ENCODE data around the gene VIPR2.
"Not testable (repeated sequence)": the region's sequence is repeated elsewhere in the genome, so short reads cannot be mapped to it uniquely, and the experiment has no call there.

The VIPR2 gene

GRCh38 chr7:159144758-159145489 is at the start of gene VIPR2:
Gene VIPR2, minus strand, starts transcription at chr7:159144867. Its CDS starts 96 bp downstream, at chr7:159144771.
- no peak for DNase-seq

GRCh38 chr7:159193543-159194090 is 49.0 kb upstream of the VIPR2 start:
- DNase-seq: no peak

DNA sequence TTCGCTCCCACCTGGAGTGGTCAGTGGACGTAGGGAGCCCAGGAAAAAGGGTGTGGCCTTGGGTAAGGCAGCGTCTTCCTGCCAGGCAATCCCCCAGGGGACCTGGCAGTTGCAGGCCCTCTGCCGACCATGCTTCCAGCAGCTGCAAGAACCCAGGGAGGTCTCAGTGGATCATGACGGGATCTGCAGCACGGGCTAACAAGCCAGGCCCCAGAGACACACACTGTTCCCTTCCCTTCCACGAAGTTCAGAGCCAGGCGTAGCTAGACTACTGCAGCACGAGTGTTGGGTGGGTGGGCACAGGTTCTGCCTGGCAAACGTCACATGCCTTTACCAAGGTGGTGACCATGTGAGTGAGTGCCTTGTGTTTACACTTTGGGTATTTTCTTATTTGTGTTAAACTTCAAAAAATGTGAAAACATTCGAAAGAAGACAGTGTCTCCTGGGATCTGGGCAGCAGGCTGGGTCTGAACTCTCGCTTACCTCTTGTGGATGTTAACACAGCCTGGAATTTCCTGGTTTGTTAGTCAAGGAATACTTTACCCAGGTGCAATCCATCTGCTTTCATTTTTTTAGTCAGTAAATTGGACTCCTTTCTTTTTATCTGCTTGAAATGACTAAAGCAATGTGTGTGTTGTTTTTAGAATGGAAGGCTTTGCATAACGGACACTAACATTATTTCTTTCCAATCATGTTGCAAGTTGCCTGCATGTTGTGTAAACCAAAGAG is 48.2 kb upstream of the VIPR2 start:
- DNase-seq: no peak

DNA sequence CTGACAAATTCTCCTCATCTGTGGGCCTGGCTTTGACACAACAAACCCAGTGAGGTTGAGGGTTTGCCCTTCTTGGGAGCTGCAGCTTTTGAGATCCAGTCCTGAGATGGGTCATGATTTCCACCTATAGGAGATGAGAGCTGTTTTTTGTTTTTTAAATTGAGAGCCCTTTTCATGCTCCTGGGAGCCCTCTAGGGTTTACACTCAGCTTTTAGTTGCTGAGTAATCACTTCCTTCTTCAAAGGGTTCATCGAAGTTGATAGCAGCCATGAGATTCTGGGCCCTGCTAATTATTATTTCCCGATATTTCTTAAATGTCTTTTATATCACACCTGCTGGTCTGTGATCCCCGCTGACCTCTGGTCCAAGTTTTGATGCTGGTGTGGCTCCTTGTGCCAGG is 47.3 kb upstream of the VIPR2 start:
- no peak for DNase-seq

GRCh38 chr7:159191236-159191635 is 46.6 kb upstream of the VIPR2 start:
- no peak for DNase-seq

- no peak for DNase-seq
Observed at GRCh38 chr7:159188011-159188410, 43.3 kb upstream of the VIPR2 start.

- DNase-seq: no peak
Observed at GRCh38 chr7:159179241-159179640, 34.6 kb upstream of the VIPR2 start.

- DNase-seq: no peak
Observed at GRCh38 chr7:159177284-159177953, 32.8 kb upstream of the VIPR2 start.

DNA sequence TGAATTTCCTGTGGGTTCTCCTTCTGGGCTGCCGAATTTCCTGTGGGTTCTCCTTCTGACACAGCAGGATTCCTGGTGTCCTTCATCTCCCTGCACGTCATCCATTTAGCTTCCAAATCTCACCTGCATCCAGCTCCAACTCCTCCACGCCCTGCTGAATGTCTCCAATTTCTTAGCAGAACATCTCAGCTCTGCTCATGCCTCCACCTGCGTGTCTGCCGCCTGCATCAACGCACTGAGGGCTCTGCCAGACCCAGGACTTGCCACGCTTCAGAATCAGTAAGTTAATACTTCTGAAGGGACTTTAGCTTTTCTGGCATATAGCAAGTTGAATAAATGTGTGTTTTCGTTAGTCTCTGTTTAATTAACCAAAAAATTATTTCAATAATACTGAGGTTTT is 31.1 kb upstream of the VIPR2 start:
- no peak for DNase-seq

DNA sequence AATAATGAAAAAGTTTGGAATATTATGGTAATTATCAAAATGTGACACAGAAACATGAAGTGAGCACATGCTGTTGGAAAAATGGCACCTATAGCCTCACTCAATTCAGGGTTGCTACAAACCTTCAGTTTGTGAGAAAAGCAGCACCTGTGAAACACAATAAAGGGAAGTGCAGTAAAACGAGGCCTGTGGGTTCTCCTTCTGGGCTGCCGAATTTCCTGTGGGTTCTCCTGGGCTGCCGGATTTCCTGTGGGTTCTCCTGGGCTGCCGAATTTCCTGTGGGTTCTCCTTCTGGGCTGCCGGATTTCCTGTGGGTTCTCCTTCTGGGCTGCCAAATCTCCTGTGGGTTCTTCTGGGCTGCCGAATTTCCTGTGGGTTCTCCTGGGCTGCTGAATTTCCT is 30.4 kb upstream of the VIPR2 start:
- DNase-seq: not testable (repeated sequence)

DNA sequence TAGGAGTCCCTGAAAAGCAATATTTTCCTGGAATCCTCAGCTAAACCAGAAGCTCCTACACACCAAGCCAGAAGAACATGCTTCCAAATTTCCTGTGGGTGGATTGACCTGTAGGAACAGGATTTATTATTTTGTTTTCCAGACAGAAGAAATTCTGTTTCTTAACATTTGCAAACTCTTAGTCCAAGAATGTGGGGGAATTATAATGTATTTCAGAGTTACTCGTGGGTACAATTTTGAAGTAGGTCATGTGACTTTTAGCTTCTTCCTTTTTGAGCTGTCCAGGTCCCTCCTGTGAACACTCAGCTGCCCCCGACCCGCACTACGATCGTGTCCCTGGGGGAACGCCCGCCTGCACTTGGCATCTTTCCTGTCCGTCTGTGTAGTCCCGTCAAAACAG is 27.7 kb upstream of the VIPR2 start:
- no peak for DNase-seq

GRCh38 chr7:159169391-159169790 is 24.7 kb upstream of the VIPR2 start:
- no peak for DNase-seq

GRCh38 chr7:159167139-159167538 is 22.5 kb upstream of the VIPR2 start:
- DNase-seq: no peak

DNA sequence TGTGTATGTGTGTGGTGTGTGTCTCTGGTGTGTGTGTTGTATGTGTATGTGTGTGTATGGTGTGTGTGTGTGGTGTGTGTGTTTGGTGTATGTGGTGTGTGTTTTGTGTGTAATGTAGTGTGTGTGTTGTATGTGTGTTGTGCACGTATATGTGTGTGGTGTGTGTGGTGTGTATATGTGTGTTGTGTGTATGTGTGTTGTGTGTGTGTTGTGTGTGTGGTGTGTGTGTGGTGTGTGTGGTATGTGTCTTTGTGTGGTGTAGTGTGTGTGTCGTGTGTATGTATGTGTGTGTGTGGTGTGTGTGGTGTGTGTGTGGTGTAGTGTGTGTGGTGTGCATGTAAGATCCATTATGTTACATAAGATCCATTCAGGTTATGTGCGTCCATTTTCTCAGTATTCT is 21.9 kb upstream of the VIPR2 start:
- DNase-seq: no peak

DNA sequence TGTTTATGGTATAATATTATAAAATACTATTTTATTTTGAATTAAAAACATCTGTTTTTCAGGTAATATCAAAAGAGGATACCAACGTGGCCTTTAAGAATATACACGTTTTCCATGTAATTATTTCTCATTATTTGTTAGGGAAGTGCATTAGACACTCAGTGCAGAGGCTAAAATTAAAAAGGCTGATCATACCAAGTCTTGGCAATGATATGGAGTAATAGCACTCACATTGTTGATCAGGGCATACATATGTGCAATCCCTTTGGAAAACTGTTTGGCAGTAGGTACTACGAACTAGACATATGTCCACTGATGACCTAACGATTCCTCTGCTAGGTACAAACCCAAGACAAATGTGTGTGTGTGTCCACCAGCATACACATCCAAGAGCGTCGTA is 20.7 kb upstream of the VIPR2 start:
- DNase-seq: no peak

- DNase-seq: not testable (repeated sequence)
Observed at GRCh38 chr7:159163703-159164301, 19.1 kb upstream of the VIPR2 start.

DNA sequence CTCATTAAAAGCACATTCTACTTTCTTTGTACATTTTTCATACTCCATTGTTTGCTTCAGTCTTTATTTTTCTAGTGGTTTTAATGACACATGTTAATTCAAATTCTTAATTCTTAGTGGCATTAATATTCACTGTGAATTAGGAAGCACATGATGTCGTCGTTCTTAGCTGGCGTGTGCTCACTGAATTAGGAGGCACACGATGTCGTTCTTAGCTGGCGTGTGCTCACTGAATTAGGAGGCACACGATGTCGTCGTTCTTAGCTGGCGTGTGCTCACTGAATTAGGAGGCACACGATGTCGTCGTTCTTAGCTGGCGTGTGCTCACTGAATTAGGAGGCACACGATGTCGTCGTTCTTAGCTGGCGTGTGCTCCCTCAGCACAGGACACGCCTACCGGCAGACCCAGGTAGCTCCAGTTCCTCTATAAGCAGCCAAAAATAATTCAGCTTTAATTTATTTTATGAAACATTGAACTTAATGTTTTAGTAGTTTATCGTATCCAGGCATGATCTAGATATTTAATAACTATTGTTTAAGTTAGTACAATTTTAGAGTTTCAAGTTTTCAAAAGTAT is 17.5 kb upstream of the VIPR2 start:
- DNase-seq: not testable (repeated sequence)

- no peak for DNase-seq
Observed at GRCh38 chr7:159160450-159160849, 15.8 kb upstream of the VIPR2 start.

- no peak for DNase-seq
Observed at GRCh38 chr7:159159731-159160130, 15.1 kb upstream of the VIPR2 start.

- no peak for DNase-seq
Observed at GRCh38 chr7:159158888-159159405, 14.3 kb upstream of the VIPR2 start.

DNA sequence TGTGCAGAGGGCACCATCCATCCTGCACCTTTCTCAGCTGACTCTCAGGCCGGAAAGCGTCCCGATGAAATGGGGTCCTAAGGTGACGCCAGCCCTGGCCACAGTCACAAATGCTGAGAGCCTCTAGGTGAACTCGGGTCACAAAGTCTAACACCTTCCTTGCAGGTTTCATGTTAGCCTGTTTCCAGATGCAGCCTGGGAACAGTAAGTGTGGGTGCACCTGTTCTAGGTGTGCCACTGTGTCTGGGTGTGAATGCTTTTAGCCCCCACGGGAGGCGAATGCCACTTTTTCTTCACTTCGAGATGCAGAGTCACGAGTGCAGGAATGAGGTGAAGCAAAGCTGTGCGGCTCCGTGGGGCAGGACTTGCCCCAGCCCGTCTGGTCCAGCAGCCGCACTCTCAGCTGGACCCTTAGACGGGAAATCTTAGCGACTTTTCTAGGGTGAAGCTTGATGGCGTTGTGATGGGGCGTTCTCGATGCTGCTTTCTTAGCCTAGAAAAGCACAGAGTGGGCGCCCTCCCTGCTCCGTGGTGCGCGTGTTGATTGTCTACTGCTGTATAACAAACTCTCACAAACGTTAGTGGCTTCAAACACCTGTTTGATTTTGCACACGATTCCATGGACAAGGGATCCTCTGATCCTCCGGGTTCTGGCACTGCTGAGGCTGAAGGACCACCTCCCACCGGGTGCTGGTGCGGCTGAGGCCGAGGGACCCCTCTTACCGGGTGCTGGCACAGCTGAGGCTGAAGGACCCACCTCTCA is 13.6 kb upstream of the VIPR2 start:
- no peak for DNase-seq

GRCh38 chr7:159157714-159158113 is 13.0 kb upstream of the VIPR2 start:
- no peak for DNase-seq

Data from activated effector memory CD4-positive, alpha-beta T cell treated with Interleukin-2 at 50 U/mL for 16 hours (primary cell).